GM19025 (cell line): ENCODE measurements around the gene PAK1.
"Not testable (repeated sequence)": the region's sequence is repeated elsewhere in the genome, so short reads cannot be mapped to it uniquely, and the experiment has no call there.

Experiments used
- ATAC-seq: cut with Tn5 transposase; IDR thresholded peaks from one replicate; pipeline ENCODE4 v1.9.1; 2021; ENCODE audit warnings: mild to moderate bottlenecking, low read depth, moderate library complexity; ENCODE audit not compliant: unreplicated experiment

The PAK1 gene

DNA sequence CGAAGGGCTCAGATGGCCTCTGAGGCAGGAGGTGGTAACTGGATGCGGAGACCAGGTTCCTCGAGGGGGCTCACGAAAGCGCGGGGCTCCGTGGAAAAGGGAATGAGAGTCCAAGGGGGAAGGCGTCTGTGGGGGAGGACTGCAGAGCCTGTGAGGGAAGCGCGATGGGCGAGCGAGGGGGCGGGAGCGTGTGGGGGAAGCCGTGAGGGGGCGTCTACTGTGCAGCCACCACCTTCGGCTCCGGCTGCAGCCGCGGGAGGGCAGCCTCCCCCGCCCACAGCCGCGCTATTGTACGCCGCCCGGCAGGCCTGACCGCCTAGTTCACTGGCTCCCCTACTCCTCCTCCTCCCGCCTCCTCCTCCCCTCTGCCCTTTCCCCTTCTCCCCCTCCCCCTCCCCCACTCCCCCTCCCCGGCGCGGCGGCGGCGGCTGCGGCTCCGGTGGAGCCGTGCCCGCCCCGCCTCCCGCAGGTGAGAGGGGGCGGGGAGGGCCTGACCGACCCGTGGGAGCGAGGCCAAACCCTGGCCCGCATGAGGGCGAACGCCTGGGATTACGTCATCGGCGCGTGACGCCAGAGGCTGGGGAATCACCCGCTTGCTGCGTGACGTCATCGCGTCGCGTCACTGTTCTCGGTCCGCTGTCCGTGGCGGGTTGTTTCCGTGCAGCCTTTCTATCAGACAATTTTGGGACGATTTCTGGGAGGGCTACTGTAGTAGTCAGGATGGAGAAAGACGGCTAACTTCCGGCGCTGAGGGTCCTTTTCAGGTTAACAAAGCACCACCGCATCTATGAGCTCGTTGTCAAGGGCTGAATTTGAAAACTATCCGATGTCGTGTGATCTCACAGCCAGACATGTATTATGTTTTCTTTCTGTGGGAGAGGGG, at the start of gene PAK1:
Gene PAK1, minus strand, starts transcription at position 294 of the 883 bp plus-strand sequence. CDS start 81,574 bp downstream, outside the sequence.
- peak; percentile 55 for ATAC-seq

- ATAC-seq: no peak
These were observed 48.3 kb upstream of the PAK1 start for GRCh38 chr11:77522215-77522614.

DNA sequence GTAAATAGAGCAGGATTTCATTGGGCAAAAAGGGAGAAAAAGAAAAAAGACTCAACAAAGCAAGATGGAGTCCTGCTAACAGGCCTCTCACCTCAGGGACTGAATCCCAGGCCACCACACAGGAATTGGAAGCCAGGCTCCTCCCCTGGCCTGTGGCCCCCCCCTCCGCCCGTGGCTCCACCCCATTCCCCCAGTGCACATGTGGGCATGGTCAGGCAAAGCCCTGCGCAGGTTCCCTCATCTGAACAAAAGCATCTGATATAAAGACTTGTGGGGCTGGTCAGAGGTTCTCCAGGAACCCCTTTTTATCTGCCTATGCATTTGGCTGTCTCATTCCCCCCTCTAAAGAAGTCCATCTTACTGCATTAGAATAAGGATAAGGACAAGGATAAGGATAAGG, 46.0 kb upstream of the PAK1 start:
- no peak for ATAC-seq

DNA sequence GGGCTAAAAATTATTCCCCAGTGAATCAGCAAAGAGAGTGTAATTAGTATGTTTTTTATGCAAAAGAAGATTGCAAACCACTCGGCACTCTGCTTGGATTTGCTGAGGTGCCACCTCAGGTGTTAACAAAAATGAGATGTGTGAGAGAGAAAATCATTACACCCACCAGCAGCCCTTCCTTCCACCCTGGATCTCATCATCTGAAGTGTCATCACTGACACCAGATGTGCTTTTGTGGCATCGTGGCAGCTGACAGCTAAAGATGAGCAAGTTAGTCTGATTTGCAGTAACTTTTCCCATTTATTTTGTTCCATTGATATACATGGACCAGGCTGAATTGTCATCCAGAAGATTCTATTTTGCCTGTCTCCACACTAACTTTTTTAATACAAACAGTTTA, 44.6 kb upstream of the PAK1 start:
- ATAC-seq: no peak

DNA sequence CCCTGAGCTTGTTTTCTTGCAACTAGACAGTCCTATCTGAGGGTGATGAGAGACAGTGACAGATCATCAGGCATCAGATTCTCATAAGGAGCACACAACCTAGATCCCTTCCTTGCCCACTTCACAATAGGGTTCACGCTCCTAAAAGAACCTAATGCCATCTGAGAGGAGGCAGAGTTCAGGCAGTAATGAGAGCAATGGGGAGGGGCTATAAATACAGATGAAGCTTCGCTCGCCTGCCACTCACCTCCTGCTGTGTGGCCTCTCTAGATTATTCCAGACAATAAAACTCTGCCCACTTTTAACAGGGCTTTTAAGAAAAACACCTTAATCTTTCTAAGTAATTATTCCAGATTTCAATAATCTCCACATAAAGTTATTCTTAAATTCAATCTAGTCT, 43.9 kb upstream of the PAK1 start:
- no peak for ATAC-seq

- no peak for ATAC-seq
These were observed 43.3 kb upstream of the PAK1 start for GRCh38 chr11:77517226-77517625.

GRCh38 chr11:77515483-77515882, 41.6 kb upstream of the PAK1 start:
- ATAC-seq: no peak

GRCh38 chr11:77515063-77515462, 41.2 kb upstream of the PAK1 start:
- ATAC-seq: no peak

DNA sequence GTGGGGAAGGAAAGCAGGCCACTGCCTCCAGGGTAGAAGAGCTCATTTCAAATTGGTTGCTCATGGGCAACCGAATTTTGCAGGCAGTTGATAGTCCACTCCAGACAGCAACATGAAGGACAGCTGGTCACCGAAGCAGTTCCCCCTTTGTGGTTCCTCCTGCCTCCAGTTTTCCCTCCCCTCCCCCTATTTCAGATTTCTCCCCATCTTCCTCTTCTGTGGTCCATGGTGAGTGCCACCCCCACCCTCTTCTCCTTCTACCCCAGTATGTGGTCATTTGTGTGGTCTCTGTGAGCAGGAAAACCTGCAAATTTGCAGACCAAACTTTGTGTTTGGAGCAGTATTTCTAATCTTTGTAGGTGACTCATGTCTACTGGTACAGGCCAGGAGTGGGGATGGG, 38.2 kb upstream of the PAK1 start:
- ATAC-seq: no peak

GRCh38 chr11:77510851-77511250, 37.0 kb upstream of the PAK1 start:
- ATAC-seq: no peak

GRCh38 chr11:77510095-77510494, 36.2 kb upstream of the PAK1 start:
- ATAC-seq: no peak

- ATAC-seq: no peak
These were observed 34.1 kb upstream of the PAK1 start for GRCh38 chr11:77508019-77508418.

DNA sequence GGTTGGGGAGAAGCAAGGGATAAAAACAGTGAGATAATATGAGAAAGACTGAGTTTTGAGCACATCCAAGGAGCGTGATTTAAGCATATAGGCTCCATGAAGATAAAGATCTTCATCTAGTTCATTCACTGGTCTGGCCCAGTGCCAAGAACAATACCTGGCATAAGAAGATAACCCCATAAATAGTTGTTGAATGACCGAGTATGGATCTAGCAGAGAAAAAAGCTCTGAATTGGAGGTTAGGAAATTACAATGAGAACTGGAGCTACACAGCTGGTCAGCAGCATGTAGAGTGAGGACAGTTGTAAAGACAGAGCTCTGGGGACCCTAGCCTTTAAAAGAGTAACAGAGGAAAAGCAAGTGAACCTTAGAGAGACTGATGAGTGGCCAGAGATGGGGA, 33.0 kb upstream of the PAK1 start:
- ATAC-seq: no peak

GRCh38 chr11:77505956-77506355, 32.1 kb upstream of the PAK1 start:
- ATAC-seq: no peak

DNA sequence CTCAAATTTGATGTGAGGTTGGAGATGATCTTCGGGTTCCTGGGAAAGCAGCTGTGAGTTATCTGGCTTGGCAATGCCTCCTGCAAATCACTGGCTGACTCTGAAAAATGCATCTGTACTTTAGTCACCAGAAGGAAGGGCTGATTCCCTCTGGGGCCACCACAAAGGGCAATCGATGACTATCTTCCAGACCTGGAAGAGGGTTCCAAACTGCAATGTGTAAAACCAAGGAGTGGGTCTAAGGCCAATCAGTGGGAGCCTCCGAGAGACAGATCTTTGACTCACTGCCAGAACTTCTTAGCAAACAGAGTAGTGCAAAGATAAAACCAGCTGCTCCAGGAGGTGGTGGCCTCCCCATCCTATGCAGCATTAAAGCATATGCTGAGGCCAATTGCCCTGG, 29.1 kb upstream of the PAK1 start:
- no peak for ATAC-seq

DNA sequence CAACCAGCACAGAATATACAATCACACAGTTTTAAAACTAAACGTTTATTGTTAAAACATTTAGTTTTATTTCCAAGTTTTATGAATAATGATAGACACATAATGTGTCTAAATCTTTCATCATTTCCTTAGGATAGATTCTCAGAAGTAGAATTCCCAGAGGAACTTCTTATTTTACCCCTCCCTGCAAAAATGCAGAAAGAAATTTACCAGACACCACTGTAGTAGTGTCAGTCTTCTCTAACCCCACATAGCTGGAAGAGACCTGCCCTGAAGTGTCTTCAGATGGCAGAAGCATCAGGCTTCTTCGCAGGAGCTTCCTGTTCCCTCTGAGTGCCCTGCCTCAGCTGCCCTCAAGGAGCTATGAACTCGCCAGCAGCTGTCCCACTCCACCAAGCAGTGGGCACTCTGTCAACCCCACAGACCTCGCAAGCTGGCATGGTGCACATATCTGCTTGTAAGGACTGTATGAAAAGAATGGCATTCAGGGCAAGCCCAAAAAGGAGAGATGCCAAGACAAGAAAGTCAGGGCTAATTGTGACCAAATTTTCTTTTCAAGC, 28.5 kb upstream of the PAK1 start:
- no peak for ATAC-seq

DNA sequence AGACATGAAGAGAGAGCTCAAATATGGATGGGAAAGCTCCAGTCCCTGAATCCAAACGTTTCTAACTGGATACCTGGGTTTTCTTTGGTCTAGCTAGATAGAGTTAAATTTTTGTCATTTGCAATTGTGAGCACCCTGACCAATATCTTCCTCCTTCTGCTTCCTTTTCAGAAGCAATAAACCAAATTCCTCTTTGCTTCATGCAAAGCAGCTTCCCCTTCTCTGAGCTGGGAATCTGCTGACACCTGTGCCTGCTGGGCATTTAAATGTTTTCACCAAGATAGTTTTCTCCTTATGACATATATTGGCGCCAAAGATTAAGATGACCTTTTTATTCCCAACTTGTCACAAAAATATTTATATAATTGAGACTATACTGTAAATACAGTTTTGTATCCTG, 27.9 kb upstream of the PAK1 start:
- ATAC-seq: no peak

DNA sequence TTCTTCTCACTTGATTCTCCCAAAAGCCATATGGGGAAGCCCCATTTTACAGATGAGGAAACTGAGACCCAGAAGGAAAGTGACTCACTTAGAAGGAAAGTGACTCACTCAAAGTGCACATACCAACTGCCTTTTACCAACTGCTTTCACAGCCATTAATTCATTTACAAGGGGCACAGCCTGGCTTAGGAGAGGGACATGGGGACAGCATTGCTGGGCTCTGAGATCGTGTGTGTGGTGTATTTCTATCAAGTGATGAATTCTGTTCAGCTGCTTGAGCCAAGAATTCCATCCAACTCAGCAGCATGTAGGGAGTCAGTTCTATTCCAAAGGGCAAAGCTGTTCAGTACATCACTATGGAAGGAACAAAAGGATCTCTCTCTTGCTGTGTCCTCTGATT, 23.5 kb upstream of the PAK1 start:
- no peak for ATAC-seq

DNA sequence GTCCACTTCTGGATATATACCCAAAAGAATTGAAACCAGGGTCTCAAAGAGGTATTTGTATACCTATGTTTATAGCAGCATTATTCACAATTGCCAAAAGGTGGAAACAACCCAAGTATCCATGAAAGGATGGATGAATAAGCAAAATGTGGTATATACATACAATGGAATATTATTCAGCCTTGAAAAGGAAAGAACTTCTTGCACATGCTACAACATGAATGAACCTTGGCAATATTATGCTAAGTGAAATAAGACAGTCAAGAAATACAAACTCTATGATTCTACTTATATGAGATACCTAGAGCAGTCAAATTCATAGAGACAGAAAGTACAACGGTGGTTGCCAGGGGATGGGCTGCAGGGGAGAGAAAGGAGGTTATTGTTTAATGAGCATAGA, 21.6 kb upstream of the PAK1 start:
- ATAC-seq: no peak

- not testable (repeated sequence) for ATAC-seq
These were observed 16.1 kb upstream of the PAK1 start for GRCh38 chr11:77490035-77490434.

GRCh38 chr11:77487790-77488189, 13.9 kb upstream of the PAK1 start:
- ATAC-seq: no peak

GRCh38 chr11:77479746-77480352, 6.0 kb upstream of the PAK1 start:
- no peak for ATAC-seq
